GM19328 (cell line): ENCODE data around the gene ANKRD44.

Experiments
- ATAC-seq: cut with Tn5 transposase; IDR thresholded peaks from one replicate; pipeline ENCODE4 v1.9.1; 2021; ENCODE audit warnings: mild to moderate bottlenecking, moderate library complexity; ENCODE audit not compliant: unreplicated experiment

ANKRD44 gene

GRCh38 chr2:197126630-197127352, 183.8 kb downstream of the ANKRD44 start:
- ATAC-seq: no peak

- ATAC-seq: no peak
Observed at GRCh38 chr2:197124639-197125390, 185.8 kb downstream of the ANKRD44 start.

- no peak for ATAC-seq
Observed at GRCh38 chr2:197122821-197123220, 187.8 kb downstream of the ANKRD44 start.

- no peak for ATAC-seq
Observed at GRCh38 chr2:197121756-197122385, 188.7 kb downstream of the ANKRD44 start.

GRCh38 chr2:197121255-197121654, 189.3 kb downstream of the ANKRD44 start:
- ATAC-seq: no peak

GRCh38 chr2:197116306-197116879, 194.2 kb downstream of the ANKRD44 start:
- ATAC-seq: no peak

GRCh38 chr2:197115325-197115724, 195.3 kb downstream of the ANKRD44 start:
- ATAC-seq: no peak

- ATAC-seq: no peak
Observed at GRCh38 chr2:197113275-197113711, 197.3 kb downstream of the ANKRD44 start.

- ATAC-seq: no peak
Observed at GRCh38 chr2:197109326-197109725, 201.3 kb downstream of the ANKRD44 start.

- no peak for ATAC-seq
Observed at GRCh38 chr2:197108758-197109157, 201.8 kb downstream of the ANKRD44 start.

- no peak for ATAC-seq
Observed at GRCh38 chr2:197107291-197108269, 203.0 kb downstream of the ANKRD44 start.

GRCh38 chr2:197103363-197103762, 207.2 kb downstream of the ANKRD44 start:
- no peak for ATAC-seq

- no peak for ATAC-seq
Observed at GRCh38 chr2:197102231-197102630, 208.3 kb downstream of the ANKRD44 start.

GRCh38 chr2:197101519-197101918, 209.1 kb downstream of the ANKRD44 start:
- ATAC-seq: no peak

- no peak for ATAC-seq
Observed at GRCh38 chr2:197097578-197098366, 212.8 kb downstream of the ANKRD44 start.

- no peak for ATAC-seq
Observed at GRCh38 chr2:197096649-197097048, 213.9 kb downstream of the ANKRD44 start.

- ATAC-seq: no peak
Observed at GRCh38 chr2:197092431-197092830, 218.1 kb downstream of the ANKRD44 start.

GRCh38 chr2:197090742-197091367, 219.7 kb downstream of the ANKRD44 start:
- no peak for ATAC-seq

- no peak for ATAC-seq
Observed at GRCh38 chr2:197089655-197090054, 220.9 kb downstream of the ANKRD44 start.
